DOHH2 (cell line): ENCODE results near the gene ZBBX.

Experiments
- EZH2phosphoT487 ChIP-seq: fragments of 200-600 bp; sonication (generic); IDR thresholded peaks from 2 replicates; pipeline ENCODE4 v1.6.1; 2017; ENCODE audit warnings: borderline replicate concordance, mild to moderate bottlenecking, antibody characterized with exemption, low read length, moderate library complexity, mixed read lengths
- TF ChIP-seq, protein P1 (sequence below): fragments of 200-600 bp; sonication (generic); IDR thresholded peaks from one replicate; pipeline ENCODE4 v1.5.1; 2014; ENCODE audit warnings: antibody characterized with exemption, mild to moderate bottlenecking, low read depth, low read length; ENCODE audit not compliant: poor library complexity, severe bottlenecking

DNA sequence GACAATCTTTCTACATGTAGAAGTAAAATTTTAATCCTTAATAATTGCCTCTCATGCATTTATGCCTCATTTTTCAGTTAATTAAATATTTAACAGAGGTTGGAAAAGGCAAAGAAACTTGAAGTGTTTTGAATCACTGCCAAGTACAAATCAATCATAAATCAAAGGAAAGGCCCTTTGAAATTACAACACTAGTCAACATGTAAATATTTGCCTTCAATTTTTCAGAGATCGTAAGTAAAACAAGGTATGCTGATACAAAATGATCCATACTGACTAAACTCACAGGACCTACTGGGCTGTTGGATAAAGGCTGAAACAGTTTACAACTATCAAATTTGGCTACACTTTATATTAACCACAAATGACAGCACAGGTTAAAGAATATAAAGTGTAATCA, 33.9 kb downstream of the ZBBX start:
- TF ChIP-seq, protein P1, sequence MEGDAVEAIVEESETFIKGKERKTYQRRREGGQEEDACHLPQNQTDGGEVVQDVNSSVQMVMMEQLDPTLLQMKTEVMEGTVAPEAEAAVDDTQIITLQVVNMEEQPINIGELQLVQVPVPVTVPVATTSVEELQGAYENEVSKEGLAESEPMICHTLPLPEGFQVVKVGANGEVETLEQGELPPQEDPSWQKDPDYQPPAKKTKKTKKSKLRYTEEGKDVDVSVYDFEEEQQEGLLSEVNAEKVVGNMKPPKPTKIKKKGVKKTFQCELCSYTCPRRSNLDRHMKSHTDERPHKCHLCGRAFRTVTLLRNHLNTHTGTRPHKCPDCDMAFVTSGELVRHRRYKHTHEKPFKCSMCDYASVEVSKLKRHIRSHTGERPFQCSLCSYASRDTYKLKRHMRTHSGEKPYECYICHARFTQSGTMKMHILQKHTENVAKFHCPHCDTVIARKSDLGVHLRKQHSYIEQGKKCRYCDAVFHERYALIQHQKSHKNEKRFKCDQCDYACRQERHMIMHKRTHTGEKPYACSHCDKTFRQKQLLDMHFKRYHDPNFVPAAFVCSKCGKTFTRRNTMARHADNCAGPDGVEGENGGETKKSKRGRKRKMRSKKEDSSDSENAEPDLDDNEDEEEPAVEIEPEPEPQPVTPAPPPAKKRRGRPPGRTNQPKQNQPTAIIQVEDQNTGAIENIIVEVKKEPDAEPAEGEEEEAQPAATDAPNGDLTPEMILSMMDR, result no peak
- no peak for TF ChIP-seq EZH2phosphoT487
